HG03520 (cell line): ENCODE results near the gene BZW2.
A peak's percentile ranks its signal among the peaks of the same experiment; 100 is the strongest.

Experiments used
- ATAC-seq: cut with Tn5 transposase; IDR thresholded peaks from one replicate; pipeline ENCODE4 v1.9.1; 2021; ENCODE audit warnings: mild to moderate bottlenecking, moderate library complexity; ENCODE audit not compliant: unreplicated experiment

BZW2 gene

DNA sequence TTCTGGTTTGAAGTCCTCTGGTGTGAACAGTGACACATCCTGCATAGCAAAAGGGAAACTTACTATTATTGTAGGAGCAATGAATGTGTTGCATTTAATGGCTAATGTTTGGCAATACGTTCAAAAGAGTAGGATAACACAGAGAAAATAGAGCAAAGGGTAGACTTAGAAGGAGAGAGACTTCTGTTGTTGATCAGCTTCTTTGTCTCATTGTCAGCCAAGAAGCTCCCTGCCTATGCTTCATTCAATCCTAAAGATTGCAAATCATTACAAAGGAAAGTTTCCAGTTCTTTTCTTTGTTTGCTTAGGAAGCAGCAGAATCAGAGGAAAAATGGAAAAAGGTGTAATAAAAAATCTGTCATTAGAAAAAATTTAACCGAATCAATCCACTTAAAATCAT lies 99.7 kb downstream of the BZW2 start:
- ATAC-seq, result no peak

DNA sequence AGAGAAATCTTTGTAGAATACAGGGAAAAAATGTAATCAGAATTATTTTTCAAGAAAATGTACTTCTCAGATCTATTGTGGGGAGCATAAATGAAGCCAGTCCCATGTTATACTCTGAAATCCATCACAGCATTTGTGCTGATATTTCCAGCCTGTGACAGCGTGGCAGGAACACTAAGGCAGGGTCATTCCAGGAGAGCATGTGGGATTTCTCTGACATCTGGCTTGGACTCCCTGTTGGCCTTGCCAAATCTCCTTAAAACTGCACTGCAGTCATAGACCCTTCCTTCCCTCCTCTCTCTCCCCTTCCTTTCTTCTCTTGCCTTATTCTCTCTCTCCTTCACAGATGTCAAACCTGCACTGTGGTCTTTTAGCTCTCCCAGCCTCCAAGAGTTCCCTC lies 101.1 kb downstream of the BZW2 start:
- no peak for ATAC-seq

DNA sequence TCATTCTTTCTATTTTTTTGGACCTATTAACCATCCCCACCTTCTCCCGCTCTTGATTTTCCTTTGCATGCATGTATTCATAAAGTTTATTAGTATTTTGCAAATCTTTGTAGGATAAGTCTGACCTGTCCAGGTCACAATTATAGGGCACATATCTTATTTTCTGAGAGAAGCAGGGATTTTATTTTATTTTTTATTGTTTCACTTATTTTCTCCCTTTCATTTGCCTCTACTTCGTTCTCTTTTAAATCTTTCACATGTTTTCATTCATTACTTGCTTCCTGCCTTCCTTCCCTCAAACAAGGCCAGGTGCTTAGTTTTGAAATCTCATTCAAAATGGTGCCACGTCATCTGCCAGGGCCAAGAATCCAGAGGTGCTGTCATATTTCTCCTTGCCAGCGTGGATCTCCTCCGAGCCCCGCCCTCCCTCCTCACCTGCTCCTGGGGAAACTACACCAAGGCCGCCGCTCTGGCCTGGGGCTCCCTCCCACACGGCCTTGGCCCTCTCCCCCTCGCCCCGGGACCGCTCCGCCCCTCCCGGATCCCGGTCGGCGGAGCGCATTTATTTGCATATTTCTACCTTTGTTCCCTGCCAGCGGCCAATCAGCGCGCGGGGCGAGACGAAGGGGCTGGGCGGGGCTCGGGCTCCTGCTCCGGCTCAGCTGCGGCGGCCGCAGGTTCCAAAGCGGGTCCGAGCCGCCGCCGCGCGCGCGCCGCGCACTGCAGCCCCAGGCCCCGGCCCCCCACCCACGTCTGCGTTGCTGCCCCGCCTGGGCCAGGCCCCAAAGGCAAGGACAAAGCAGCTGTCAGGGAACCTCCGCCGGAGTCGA lies 107.3 kb downstream of the BZW2 start, which contains the start of gene TSPAN13:
TSS of gene TSPAN13 (plus strand) at position 654 of the 830 bp plus-strand sequence. CDS start 213 bp downstream, outside the sequence.
- peak; percentile 70 for ATAC-seq

DNA sequence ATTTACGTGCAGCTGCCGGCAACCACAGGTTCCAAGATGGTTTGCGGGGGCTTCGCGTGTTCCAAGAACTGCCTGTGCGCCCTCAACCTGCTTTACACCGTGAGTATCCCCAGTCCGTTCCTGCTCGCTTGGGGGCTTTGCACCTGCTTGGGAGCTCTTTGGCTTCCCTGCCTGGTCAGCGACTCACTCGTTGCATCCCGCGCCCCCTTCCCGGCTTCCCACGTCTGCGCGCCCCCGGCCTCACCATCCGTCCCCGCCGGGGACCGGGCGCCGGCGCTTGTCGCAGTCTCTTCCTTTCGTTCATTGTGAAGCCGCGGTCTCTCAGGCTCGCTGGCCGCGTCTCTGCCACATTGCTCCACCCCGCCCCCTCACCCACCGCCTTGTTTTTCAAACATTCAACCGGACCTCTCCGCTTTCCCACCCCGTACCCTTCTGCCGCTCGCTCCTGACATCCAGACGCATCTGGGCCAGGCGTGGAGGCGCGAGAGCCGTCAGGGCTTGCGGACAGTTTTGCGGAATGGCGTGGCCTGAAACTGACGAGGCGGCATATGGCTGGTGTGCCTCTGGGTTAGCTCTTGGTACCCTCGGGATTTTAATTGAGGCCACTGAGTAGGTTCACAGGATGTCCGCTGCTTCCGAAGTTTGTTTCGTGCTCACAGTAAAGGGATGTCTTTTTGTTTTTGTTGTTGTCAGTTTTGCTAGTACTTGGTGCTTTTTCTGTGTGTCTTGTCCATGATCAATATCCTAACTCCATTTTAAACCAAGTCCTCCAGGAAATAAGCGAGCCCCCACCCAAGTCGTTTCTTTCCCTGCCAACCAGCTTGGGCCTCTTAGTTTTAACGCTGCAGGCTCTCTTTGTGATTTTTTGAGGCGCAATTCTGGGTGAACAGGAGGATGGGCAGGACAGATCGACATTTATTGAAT lies 108.2 kb downstream of the BZW2 start:
- ATAC-seq, result peak; percentile 13

DNA sequence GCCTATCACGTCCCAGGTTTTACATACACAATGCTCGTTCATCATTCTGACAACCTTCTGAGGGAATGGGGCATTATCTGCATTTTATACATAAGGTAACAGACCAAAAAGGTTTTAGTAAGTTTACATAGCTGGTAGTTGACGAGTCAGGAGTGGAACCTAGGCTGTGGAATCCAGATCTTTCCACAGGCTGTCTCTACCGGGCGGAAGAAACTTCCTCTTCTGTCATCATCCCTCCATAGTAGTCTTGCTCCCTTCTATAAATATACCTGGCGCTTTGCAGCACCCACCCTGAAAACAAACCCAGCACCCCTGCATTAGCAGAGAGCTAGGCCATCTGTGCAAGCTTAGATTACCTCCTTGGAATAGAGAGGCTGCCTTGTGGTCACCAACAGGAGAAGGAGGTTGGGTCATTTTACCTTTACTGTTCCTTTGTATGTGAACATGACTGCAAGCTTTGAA lies 108.9 kb downstream of the BZW2 start:
- no peak for ATAC-seq

DNA sequence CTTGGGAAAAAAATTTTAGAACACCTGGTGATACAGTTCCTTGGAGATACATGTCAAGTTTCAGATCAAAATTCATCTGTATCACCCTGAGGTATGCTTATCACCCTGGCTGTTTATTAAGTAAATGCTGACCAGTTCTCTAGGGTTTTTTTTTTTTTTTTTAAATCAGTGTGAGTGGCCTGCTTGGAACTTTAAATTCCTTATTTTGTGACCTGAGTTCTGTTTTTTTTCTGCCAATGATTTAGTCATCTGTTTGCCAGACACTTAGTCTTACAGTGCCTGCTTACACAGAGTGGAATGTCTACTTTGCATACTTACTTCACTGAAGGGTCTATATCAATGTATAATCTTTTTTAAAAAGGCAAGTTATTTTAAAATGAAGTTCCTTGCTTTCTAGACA lies 109.4 kb downstream of the BZW2 start:
- no peak for ATAC-seq
